Frontal cortex (tissue), 4 donors: Measurements from ENCODE around the gene MPRIP. TPM values are rescaled to one million over a fixed set of nuclear protein-coding genes. Genes with fewer than 3 reads are reported as not detected.

Experiments used
- DNase-seq, 2 donors: peaks; one replicate each; pipeline ENCODE4 v3.0.0; 2012; ENCODE audit warnings: low spot score in 2 of 2
- FAIRE-seq: peaks from 2 replicates; lab custom pipeline; 2012; peaks lifted over from hg19 to GRCh38; lab: Jason Lieb, UNC
- total RNA-seq: library from RNA; depleted of rRNA; stranded (reverse); fragments of >200 nt; gene quantifications from one replicate; pipeline ENCODE4 v1.2.3, GENCODE V29; 2014
- donor health status: control.
- donor health status: control.
- donor health status: control.

MPRIP gene
- total RNA-seq, 1 donor from 2014 or later: 131 TPM

- FAIRE-seq (no peak), DNase-seq (no peak)
Observed at GRCh38 chr17:17060930-17061329, 18.7 kb downstream of the MPRIP start.

DNA sequence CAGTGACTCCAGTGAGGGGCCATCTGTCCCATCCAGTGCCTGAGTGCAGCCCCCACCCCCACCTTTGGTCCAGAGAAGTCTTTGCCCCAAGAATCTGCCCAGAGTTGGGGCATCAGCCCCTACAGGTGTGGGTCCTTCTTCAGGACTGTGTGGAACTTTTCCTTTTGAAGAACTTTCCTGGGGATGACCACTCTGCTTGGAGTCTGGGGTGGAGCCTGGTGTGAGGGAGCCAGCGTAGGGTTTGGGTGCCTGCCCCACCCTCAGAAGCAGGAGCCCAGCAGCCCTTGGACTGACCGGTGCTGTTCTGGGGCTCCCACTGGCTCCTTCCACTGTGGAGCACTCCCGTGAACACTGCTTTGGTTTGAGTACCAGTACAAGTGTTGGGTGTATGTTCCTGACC is 19.3 kb downstream of the MPRIP start:
- DNase-seq (no peak), FAIRE-seq (no peak)

- DNase-seq (no peak), FAIRE-seq (no peak)
Observed at GRCh38 chr17:17062356-17062755, 20.1 kb downstream of the MPRIP start.

DNA sequence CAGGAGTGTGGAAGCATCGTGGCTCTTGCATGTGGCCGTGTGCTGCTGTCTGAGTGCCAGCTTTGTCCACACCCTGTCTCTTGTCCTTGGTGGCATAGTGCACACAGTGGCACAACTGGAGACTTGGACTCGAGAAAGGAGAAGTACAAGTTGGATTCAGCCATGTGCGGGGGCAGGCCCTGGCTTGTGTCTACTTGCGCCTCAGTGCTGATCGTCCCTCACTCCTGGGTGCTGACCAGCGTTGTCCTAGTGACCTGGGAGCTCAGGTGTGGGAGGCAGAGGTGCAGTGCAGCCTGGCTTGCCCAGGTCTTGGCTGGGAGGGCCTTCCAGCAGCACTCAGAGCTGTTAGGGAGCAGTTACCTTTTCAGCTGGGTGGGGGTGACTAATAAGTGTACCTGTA is 20.6 kb downstream of the MPRIP start:
- no peak for FAIRE-seq
- DNase-seq: no peak

- peak; percentile 69 to 76 for DNase-seq
- FAIRE-seq: no peak
Observed at GRCh38 chr17:17063546-17064122, 21.4 kb downstream of the MPRIP start.

GRCh38 chr17:17064322-17064721 is 22.1 kb downstream of the MPRIP start:
- FAIRE-seq (no peak), DNase-seq (no peak)

DNA sequence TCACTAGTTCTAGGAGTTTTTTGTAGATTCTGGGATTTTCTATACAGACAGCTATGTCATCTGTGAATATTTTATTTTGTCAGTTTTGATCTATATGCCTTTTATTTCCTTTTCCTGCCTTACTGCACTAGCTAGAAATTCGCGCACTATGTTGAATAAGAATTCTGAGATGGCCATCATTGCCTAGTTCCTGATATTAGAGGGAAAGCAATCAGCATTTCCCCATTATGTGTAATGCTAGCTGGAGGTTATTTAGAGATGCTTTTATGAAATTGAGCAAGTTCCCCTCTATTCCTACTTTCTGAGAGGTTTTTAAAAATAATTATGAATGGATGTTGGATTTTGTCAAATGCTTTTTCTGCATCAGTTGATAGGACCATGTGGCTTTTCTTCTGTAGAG is 23.8 kb downstream of the MPRIP start:
- no peak for DNase-seq
- no peak for FAIRE-seq

GRCh38 chr17:17067257-17067656 is 25.0 kb downstream of the MPRIP start:
- DNase-seq: no peak

DNA sequence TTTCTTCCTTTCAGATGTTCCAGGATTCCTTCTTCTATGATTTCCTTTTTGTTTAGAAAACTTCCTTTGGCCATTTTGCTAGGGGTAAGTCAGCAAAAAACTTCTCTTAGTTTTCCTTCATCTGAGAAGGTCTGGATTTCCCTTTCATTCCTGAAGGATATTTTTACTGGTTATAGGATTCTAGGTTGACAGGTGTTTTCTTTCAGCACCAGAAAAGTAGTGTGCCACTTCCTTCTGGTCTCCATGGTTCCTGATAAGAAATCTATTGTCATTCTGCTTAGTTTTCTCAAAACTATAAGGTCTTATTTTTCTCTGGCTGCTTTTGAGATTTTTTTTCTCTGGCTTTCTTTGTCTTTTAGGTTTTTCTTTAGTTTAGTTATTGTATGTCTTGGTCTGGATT is 27.6 kb downstream of the MPRIP start:
- DNase-seq (no peak), FAIRE-seq (no peak)

More at GRCh38 chr17:17067257-17067656, 25.0 kb downstream of the MPRIP start:
- FAIRE-seq: no peak

DNA sequence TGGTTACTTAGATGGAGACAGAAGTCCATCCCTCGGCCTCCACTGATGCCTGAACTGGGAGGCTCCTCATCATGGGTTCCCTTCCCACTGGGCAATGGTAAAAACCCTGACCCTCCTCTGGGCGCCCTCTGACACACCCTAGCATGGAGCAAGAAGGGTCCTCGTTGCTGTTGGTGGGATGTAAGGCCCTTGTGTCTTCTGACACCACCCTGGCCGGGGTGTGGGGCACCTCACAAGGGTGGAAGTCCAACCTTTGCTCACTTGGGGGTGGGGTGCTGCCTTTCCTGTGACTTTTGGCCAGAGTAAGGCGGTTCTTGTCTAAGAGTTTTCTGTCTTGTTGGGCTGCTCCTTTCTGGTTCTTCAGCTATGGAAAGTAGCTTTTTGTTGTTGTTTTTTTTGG is 28.7 kb downstream of the MPRIP start:
- DNase-seq (no peak), FAIRE-seq (no peak)

DNA sequence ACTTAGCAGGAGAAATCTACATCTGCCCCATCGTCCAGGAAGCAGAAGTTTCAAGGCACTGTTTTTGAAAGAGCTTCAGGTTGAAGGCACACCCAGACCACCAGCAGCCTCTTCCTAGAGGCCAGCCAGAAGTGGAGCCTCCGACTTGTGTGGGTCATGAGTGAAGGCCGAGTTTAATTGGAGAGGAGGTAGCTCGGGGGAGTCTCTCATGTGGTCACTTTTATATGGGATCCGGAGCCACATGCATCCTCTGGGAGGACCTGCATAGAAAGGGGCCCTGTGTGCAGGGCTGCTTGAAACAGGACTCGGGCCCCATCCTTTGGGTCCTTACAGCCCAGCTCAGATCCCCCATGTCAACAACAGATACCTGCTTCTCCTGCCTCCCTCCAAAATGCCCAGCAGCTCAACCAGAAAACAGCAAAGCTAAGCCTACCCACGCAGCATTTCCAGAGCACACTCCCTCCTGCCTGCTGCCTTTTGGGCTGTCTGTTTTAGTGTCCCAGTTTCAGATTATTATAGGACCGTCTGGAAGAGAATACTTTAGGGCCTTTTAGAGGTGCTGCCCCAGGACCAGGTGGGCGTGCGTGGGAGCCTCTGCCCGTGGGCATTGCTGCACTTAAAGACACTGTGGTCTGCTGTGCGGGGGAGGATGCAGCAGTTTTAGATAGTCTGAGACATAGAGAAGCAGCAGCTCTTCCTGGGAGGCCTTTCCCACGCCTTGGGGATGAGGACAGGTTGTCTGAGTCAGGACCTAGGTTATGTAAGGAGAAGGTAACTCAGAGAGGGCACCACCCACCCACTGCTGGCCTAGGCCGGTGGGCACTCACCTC is 29.5 kb downstream of the MPRIP start:
- FAIRE-seq: no peak
- DNase-seq: no peak

GRCh38 chr17:17072546-17072945 is 30.3 kb downstream of the MPRIP start:
- FAIRE-seq (no peak), DNase-seq (no peak)

GRCh38 chr17:17073030-17073564 is 30.8 kb downstream of the MPRIP start:
- DNase-seq (no peak), FAIRE-seq (no peak)

DNA sequence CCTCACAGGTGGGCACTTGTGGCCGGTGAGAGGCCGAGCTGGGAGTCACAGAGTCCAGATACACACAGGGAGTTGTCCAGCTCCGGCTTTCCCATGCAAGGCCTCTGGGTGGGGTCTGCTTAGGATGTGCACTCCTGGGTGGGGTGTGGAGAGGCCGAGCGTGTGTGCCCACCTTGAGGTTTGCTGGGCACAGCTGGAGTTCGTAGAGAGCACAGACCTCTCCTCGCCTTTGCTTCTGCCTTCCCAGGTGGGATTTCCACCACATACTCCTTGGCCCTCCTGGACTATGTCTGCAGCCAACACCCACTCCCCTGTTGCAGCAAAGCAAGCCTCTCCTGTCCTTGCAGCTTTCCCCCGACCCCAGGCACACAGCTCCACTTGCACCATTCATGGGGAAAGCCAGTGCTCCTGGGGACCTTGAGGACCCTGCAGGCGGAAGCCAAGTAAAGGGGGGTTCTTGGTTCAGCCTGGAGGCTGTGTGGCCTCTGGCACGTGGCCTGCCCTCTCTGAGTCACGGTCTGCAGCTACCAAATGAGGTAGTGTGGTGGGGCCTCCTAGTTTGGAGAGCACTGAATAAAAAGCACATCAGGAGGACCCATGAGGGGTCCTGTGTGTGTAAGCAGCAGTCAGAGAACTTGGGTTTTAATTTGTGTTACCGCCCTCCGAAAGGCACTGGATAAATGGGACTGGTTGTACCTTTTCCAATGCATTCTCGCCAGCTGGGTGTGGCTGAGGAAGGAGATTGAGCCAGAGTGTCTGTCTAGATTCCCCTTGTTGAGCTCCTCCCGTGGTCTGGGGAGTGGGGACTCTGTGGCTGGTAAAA is 31.5 kb downstream of the MPRIP start:
- DNase-seq (no peak), FAIRE-seq (no peak)

DNA sequence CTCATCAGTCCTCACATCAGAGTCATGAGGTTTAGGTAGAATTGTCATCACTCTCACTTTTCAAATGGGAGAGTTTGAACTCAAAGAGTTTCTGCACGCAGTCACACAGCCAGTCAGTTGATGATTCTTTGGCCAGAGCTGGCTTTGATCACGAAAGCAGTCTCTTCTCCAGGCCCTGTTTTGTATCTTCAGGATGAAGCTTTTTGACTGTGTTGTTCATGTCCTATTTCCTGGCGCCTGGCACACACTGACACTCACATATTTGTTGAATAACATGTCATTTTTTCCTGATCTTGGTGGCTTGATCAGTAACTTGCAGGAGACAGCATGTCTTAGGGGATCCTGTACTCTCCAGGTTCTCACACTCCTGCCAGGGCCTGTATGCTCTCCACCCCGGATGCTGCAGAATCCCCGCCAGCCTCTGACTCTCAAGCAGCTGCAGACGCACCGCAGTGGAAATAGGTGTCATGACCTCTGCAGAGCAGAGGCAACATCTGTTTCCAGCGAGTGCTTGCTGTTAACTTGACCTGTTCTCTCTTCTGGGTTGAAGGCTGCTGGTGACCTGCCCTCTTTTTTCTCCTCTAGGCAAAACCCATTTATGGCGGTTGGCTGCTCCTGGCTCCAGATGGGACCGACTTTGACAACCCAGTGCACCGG is 33.0 kb downstream of the MPRIP start:
- DNase-seq (no peak), FAIRE-seq (no peak)

GRCh38 chr17:17076066-17076465 is 33.8 kb downstream of the MPRIP start:
- FAIRE-seq: no peak
- DNase-seq: no peak

DNA sequence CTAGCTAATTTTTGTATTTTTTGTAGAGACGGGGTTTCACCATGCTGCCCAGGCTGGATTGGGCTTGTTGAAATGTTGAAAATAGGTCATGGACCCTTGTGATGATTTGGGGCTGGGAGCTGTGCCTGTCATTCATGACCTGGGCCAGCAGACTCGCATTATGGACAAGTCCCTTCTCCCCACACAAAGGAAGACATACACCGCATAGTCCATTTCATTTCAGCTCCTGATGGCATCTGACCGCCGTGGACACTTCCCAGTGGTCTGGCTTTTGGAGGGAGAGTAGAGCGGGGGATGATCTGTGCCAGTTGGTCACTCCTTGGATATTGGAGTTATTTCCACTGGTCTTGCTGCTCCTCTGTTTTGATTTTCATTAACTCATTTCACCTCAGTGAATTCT is 34.8 kb downstream of the MPRIP start:
- FAIRE-seq (no peak), DNase-seq (no peak)

DNA sequence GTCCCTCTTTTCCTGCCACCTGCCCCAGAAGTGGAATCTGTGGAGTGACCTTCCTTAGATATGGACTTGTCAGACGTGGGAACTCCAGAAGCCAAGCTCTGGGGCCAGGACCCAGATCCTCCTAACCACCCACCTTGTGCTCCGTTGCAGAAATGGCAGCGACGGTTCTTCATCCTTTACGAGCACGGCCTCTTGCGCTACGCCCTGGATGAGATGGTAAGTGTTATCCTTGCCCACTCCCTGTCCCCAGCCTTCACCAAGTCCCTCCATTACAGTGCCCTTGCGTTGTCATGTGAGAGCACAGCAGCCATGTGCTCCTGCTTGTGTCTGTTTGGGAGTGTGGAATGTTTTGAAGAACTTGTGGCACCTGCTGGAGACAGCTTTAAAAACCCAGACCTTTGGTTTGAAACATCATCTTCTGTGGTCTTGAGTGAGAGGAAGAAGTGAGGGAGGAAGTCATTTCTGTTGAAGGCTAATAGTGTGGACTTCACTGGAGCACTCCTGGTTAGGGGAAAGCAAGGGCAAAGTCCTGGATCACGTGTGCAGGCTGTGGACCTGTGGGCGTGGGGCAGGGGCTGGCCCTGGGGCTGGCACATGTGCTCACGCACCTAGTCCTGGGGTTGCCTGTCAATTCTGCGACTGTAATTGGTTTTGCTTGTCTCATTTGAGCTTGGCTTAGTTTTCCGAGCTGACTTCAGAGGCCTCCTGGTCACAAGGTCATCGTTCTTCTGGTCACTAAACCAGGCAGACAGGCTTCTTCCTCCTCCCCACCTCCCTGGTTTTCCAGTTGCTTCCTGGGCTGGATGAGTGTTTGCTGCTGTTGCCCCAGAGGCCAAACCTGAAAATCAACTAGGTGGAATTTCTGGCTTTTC is 35.8 kb downstream of the MPRIP start:
- no peak for FAIRE-seq
- DNase-seq: no peak

DNA sequence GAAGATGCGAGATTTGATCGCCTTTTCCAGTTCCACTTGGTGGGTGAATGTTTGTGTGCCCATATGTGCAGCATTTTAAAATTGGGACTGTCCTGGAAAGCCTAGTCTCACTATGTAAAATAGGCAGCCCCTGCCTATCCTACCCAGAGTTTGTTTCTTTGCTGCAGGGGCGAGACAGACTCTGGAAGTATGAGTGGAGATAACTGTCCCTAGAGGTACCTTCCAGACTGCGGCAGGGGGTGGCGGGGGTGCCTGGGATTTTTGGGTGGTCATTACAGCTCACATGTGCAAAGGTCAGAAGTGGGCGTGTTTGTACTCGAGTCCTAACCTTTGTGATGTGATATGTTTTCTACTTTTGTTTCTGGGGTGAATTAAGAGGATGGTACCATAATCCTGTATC is 36.6 kb downstream of the MPRIP start:
- no peak for DNase-seq
- no peak for FAIRE-seq
